ENCODE results near the gene CD84. TPM values are rescaled to one million over a fixed set of nuclear protein-coding genes. Genes with fewer than 3 reads are reported as not detected.
"Not testable (repeated sequence)": the region's sequence is repeated elsewhere in the genome, so short reads cannot be mapped to it uniquely, and the experiment has no call there.

The CD84 gene
- total RNA-seq, 1 donor from 2014 or later = not detected

- no peak for DNase-seq (ENCODE audit: low read depth in 2 of 2)
Observed at GRCh38 chr1:160542303-160542945, 36.9 kb downstream of the CD84 start.

GRCh38 chr1:160541622-160542302 lies 37.5 kb downstream of the CD84 start:
- DNase-seq (ENCODE audit: low read depth in 2 of 2) = no peak

- no peak for DNase-seq (ENCODE audit: low read depth in 2 of 2)
Observed at GRCh38 chr1:160540859-160541233, 38.5 kb downstream of the CD84 start.

- DNase-seq (ENCODE audit: low read depth in 2 of 2) = peak in 1 of 2 donors; percentile 12
Observed at GRCh38 chr1:160539990-160540858, 39.1 kb downstream of the CD84 start.

- DNase-seq (ENCODE audit: low read depth in 2 of 2) = no peak
Observed at GRCh38 chr1:160539684-160539989, 39.7 kb downstream of the CD84 start.

GRCh38 chr1:160538985-160539651 lies 40.2 kb downstream of the CD84 start:
- no peak for DNase-seq (ENCODE audit: low read depth in 2 of 2)

- DNase-seq (ENCODE audit: low read depth in 2 of 2) = no peak
Observed at GRCh38 chr1:160537714-160538665, 41.3 kb downstream of the CD84 start.

- no peak for DNase-seq (ENCODE audit: low read depth in 2 of 2)
Observed at GRCh38 chr1:160534823-160535605, 44.3 kb downstream of the CD84 start.

- DNase-seq (ENCODE audit: low read depth in 2 of 2) = not testable (repeated sequence)
Observed at GRCh38 chr1:160532557-160532813, 46.8 kb downstream of the CD84 start.

GRCh38 chr1:160531809-160532556 lies 47.3 kb downstream of the CD84 start:
- DNase-seq (ENCODE audit: low read depth in 2 of 2) = not testable (repeated sequence)

- DNase-seq (ENCODE audit: low read depth in 2 of 2) = not testable (repeated sequence)
Observed at GRCh38 chr1:160529401-160529952, 49.8 kb downstream of the CD84 start.

GRCh38 chr1:160523789-160524188 lies 55.5 kb downstream of the CD84 start:
- not testable (repeated sequence) for DNase-seq (ENCODE audit: low read depth in 2 of 2)

- no peak for DNase-seq (ENCODE audit: low read depth in 2 of 2)
Observed at GRCh38 chr1:160522622-160523345, 56.5 kb downstream of the CD84 start, which contains the start of gene SLAMF6. SLAMF6 (minus strand) TSS chr1:160523255; CDS start chr1:160523192, 63 bp downstream.

- DNase-seq (ENCODE audit: low read depth in 2 of 2) = no peak
Observed at GRCh38 chr1:160522136-160522535, 57.2 kb downstream of the CD84 start.

GRCh38 chr1:160521554-160521953 lies 57.7 kb downstream of the CD84 start:
- no peak for DNase-seq (ENCODE audit: low read depth in 2 of 2)

GRCh38 chr1:160520999-160521398 lies 58.3 kb downstream of the CD84 start:
- no peak for DNase-seq (ENCODE audit: low read depth in 2 of 2)

GRCh38 chr1:160520582-160520981 lies 58.7 kb downstream of the CD84 start:
- DNase-seq (ENCODE audit: low read depth in 2 of 2) = no peak

GRCh38 chr1:160519642-160520435 lies 59.5 kb downstream of the CD84 start:
- DNase-seq (ENCODE audit: low read depth in 2 of 2) = no peak

Measured in dermis microvascular lymphatic vessel endothelial cell (primary cell).